Effector memory CD8-positive, alpha-beta T cell (primary cell): ENCODE measurements around the gene FAM229A.

Experiments
- ATAC-seq: fragments of 150-1000 bp; cut with Tn5 transposase; replicated peaks from 2 replicates; pipeline ENCODE4 v1.10.0; 2021; ENCODE audit warnings: mild to moderate bottlenecking, moderate library complexity
- DNase-seq, 3 experiments: peaks; one replicate each; pipeline ENCODE4 v3.0.0; 2021
- H3K27ac Mint-ChIP-seq, 2 donors: one replicate each; pipeline ENCODE4 v1.8.0; 2022; ENCODE audit warnings: mild to moderate bottlenecking in 2 of 2, mixed read lengths in 2 of 2, moderate library complexity in 2 of 2
- H3K27me3 Mint-ChIP-seq, 2 donors: one replicate each; pipeline ENCODE4 v1.8.0; 2022; ENCODE audit warnings: mixed read lengths in 2 of 2
- H3K36me3 Mint-ChIP-seq: one replicate; pipeline ENCODE4 v1.8.0; 2022; ENCODE audit warnings: mild to moderate bottlenecking, moderate library complexity, mixed read lengths; ENCODE audit not compliant: insufficient read depth
- H3K4me1 Mint-ChIP-seq, 2 donors: one replicate each; pipeline ENCODE4 v1.8.0; 2022; ENCODE audit warnings: low read depth in 2 of 2, mixed read lengths in 2 of 2
- H3K4me3 Mint-ChIP-seq, 2 donors: one replicate each; pipeline ENCODE4 v1.8.0; 2022; ENCODE audit warnings: mild to moderate bottlenecking in 2 of 2, mixed read lengths in 2 of 2, moderate library complexity in 2 of 2
- H3K9me3 Mint-ChIP-seq, 2 donors: one replicate each; pipeline ENCODE4 v1.8.0; 2022; ENCODE audit warnings: mixed read lengths in 2 of 2

The FAM229A gene

GRCh38 chr1:32327204-32327603, 35.1 kb downstream of the FAM229A start:
- DNase-seq (no peak), ATAC-seq (no peak)
- Mint-ChIP-seq H3K36me3 (peaks cover 57% of the 10 kb centered on the region), H3K27me3 (no peaks in the 10 kb centered on the region), H3K4me1 (peaks cover 9 to 23% of the 10 kb centered on the region in 2 donors), H3K4me3 (no peak overlapping the region), H3K27ac (no peak overlapping the region), H3K9me3 (no peaks in the 10 kb centered on the region)

DNA sequence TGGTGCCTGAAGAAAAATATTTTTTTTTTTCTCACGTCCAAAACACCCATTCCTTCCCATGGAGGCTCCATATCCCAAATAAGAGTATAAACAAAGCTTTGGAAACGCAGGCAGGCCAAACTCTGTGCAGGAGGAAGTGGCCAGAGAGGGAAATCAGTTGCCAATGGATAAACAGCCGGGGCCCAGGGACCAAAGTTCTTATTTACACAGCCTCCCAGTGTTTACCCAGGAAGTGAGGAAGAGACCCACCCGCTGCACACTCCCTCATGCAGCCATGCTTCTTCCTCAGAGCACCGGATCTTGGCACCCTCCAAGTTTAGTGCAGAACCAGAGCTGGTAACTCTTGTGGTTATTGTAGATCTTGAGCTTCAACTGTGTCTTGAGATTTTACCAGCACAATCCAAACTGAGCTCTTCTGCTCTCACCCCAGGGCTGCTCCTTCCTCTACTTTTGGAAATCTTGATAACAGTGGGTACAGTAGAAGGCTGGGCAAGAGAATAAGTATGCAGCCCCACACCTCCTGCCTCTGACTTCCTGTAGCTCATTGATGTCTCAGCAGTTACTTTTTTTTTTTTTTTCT, 40.5 kb downstream of the FAM229A start:
- Mint-ChIP-seq H3K27me3 (no peaks in the 10 kb centered on the region), H3K4me1 (peaks cover 22 to 36% of the 10 kb centered on the region in 2 donors)

GRCh38 chr1:32318127-32318869, 44.0 kb downstream of the FAM229A start:
- no peak for ATAC-seq
- peaks cover 26 to 37% of the 10 kb centered on the region in 2 donors for H3K4me1 Mint-ChIP-seq
- peaks cover 26% of the 10 kb centered on the region for H3K36me3 Mint-ChIP-seq
- H3K4me3 Mint-ChIP-seq: no peak overlapping the region
- H3K27ac Mint-ChIP-seq: no peak overlapping the region
- no peak for DNase-seq
- no peaks in the 10 kb centered on the region for H3K9me3 Mint-ChIP-seq
- no peaks in the 10 kb centered on the region for H3K27me3 Mint-ChIP-seq

More for the DNA sequence above, 40.5 kb downstream of the FAM229A start:
- DNase-seq (peak in 1 of 3 experiments; percentile 36), ATAC-seq (peak; percentile 86)
- peak overlapping the region; percentile 49 to 74 for H3K4me3 Mint-ChIP-seq
- H3K9me3 Mint-ChIP-seq: no peaks in the 10 kb centered on the region
- H3K27ac Mint-ChIP-seq: peak overlapping the region; percentile 91 to 94
- H3K36me3 Mint-ChIP-seq: peaks cover 34% of the 10 kb centered on the region

GRCh38 chr1:32316903-32317277, 45.4 kb downstream of the FAM229A start:
- Mint-ChIP-seq H3K4me1 (peaks cover 19 to 32% of the 10 kb centered on the region in 2 donors), H3K9me3 (no peaks in the 10 kb centered on the region), H3K4me3 (no peak overlapping the region), H3K27me3 (no peaks in the 10 kb centered on the region), H3K36me3 (peaks cover 23% of the 10 kb centered on the region), H3K27ac (peak overlapping the region; percentile 74 to 78)
- ATAC-seq (no peak), DNase-seq (no peak)

- Mint-ChIP-seq H3K4me3 (no peak overlapping the region), H3K4me1 (peaks cover 30 to 62% of the 10 kb centered on the region in 2 donors), H3K36me3 (peaks cover 14% of the 10 kb centered on the region), H3K27me3 (no peaks in the 10 kb centered on the region), H3K27ac (peak overlapping the region in 1 of 2 donors; percentile 85), H3K9me3 (no peaks in the 10 kb centered on the region)
- ATAC-seq: no peak
- DNase-seq: no peak
Measured at GRCh38 chr1:32311709-32312393, 50.4 kb downstream of the FAM229A start.
